HepG2 (cell line): ENCODE results near the gene BBS9. TPM values are rescaled to one million over a fixed set of nuclear protein-coding genes. Genes with fewer than 3 reads are reported as not detected.

ENCODE experiments used
- ATF2 ChIP-seq: sonication (generic); formaldehyde crosslinking; IDR thresholded peaks from 2 replicates; pipeline ENCODE4 v1.4.0; 2020; ENCODE audit warnings: missing genetic modification reagents
- DNMT1 ChIP-seq: sonication (generic); formaldehyde crosslinking; IDR thresholded peaks from 2 replicates; pipeline ENCODE4 v1.5.1; 2020; ENCODE audit warnings: mild to moderate bottlenecking, missing genetic modification reagents
- PLSCR1 ChIP-seq: sonication (generic); formaldehyde crosslinking; IDR thresholded peaks from 2 replicates; pipeline ENCODE4 v1.5.0; 2020; ENCODE audit warnings: missing genetic modification reagents, mild to moderate bottlenecking, borderline replicate concordance
- SMAD3 ChIP-seq: sonication (generic); formaldehyde crosslinking; IDR thresholded peaks from 2 replicates; pipeline ENCODE4 v1.4.0; 2020; ENCODE audit warnings: missing genetic modification reagents
- TEF ChIP-seq: sonication (generic); formaldehyde crosslinking; IDR thresholded peaks from 2 replicates; pipeline ENCODE4 v1.5.0; 2020; ENCODE audit warnings: missing genetic modification reagents
- ZC3H4 ChIP-seq: sonication (generic); formaldehyde crosslinking; IDR thresholded peaks from 2 replicates; pipeline ENCODE4 v1.4.0; 2020; ENCODE audit warnings: missing genetic modification reagents, borderline replicate concordance
- ZMYM2 ChIP-seq: sonication (generic); formaldehyde crosslinking; IDR thresholded peaks from 2 replicates; pipeline ENCODE4 v1.8.0; 2022; ENCODE audit warnings: mild to moderate bottlenecking, missing genetic modification reagents
- ZNF318 ChIP-seq: sonication (generic); formaldehyde crosslinking; IDR thresholded peaks from 2 replicates; pipeline ENCODE4 v1.4.0; 2020; ENCODE audit warnings: mild to moderate bottlenecking, missing genetic modification reagents
- ZNF350 ChIP-seq: sonication (generic); formaldehyde crosslinking; IDR thresholded peaks from 2 replicates; pipeline ENCODE4 v1.4.0; 2020; ENCODE audit warnings: mild to moderate bottlenecking, low read depth, missing genetic modification reagents, borderline replicate concordance
- ZNF513 ChIP-seq: sonication (generic); formaldehyde crosslinking; conservative IDR thresholded peaks from 2 replicates; pipeline ENCODE4 v1.5.0; 2020; ENCODE audit warnings: missing genetic modification reagents
- ZNF687 ChIP-seq: sonication (generic); formaldehyde crosslinking; IDR thresholded peaks from 2 replicates; pipeline ENCODE4 v1.5.1; 2020; ENCODE audit warnings: mild to moderate bottlenecking, missing genetic modification reagents, moderate library complexity
- ZNF766 ChIP-seq: sonication (generic); formaldehyde crosslinking; IDR thresholded peaks from 2 replicates; pipeline ENCODE4 v1.5.0; 2020; ENCODE audit warnings: missing genetic modification reagents, borderline replicate concordance
- polyA plus RNA-seq, 8 experiments: library from polyadenylated mRNA; depleted of rRNA in 3 of 8; stranded (reverse) in 7 of 8; unstranded in 1 of 8; fragments of >200 nt; fragmentation: Illumina TruSeq in 4 of 8; extraction: Trizol in 4 of 8; gene quantifications; 2 replicates each; pipeline versions ENCODE4 v1.2.1 to v1.2.3, GENCODE V29; 2011 to 2016; ENCODE audit warnings: low read depth in 4 of 8, missing spikeins in 1 of 8, mixed read lengths in 1 of 8; ENCODE audit not compliant: insufficient read depth in 1 of 8
- total RNA-seq, 5 experiments: library from RNA; depleted of rRNA; stranded (reverse); fragments of >200 nt; fragmentation: Illumina TruSeq; extraction: Trizol; gene quantifications; 2 replicates each; pipeline ENCODE4 v1.2.3, GENCODE V29; 2016; ENCODE audit warnings: low read depth in 1 of 5

BBS9 gene
- total and polyA plus RNA-seq, 2 of the 13 experiments (the other 11 are each of a cell fraction or from before 2014, with no cell fraction given): 5.1 to 7.8 TPM

- TF ChIP-seq ZNF687 (CRISPR knock-in tag): no peak
- no peak for TF ChIP-seq ZNF318 (CRISPR knock-in tag)
- TF ChIP-seq ZC3H4 (CRISPR knock-in tag): no peak
- no peak for TF ChIP-seq PLSCR1 (CRISPR knock-in tag)
- no peak for TF ChIP-seq TEF (CRISPR knock-in tag)
- TF ChIP-seq ZNF513 (CRISPR knock-in tag): no peak
- TF ChIP-seq ZNF350 (CRISPR knock-in tag): no peak
- no peak for TF ChIP-seq ZMYM2
- TF ChIP-seq ZNF766: no peak
- no peak for TF ChIP-seq ATF2 (CRISPR knock-in tag)
- no peak for TF ChIP-seq DNMT1 (CRISPR knock-in tag)
- TF ChIP-seq SMAD3 (CRISPR knock-in tag): no peak
These were observed 517.6 kb downstream of the BBS9 start (continued) for GRCh38 chr7:33646891-33647391.
